Gastroesophageal sphincter (tissue), 3 donors: ENCODE results near the gene PDCD2L.

Experiments
- EP300 ChIP-seq: sonication (generic); formaldehyde crosslinking; IDR thresholded peaks from one replicate; pipeline ENCODE4 v1.6.1; 2017; ENCODE audit warnings: antibody characterized with exemption, mild to moderate bottlenecking
- POLR2A ChIP-seq, 2 donors: fragments of 450-650 bp; IDR thresholded peaks; one replicate each; pipeline ENCODE4 v1.6.1; 2017; ENCODE audit warnings: antibody characterized with exemption in 2 of 2, mild to moderate bottlenecking in 2 of 2, moderate library complexity in 1 of 2
- TF ChIP-seq, protein P1 (sequence below), 4 experiments: fragments of 200-600 bp in 2 of 4; fragments of 450-650 bp in 2 of 4; sonication (generic) in 1 of 4; IDR thresholded peaks; one replicate each; pipeline ENCODE4 v1.5.1; 2017 to 2019; ENCODE audit warnings: antibody characterized with exemption in 4 of 4, mild to moderate bottlenecking in 2 of 4, moderate library complexity in 2 of 4

- TF ChIP-seq, protein P1, sequence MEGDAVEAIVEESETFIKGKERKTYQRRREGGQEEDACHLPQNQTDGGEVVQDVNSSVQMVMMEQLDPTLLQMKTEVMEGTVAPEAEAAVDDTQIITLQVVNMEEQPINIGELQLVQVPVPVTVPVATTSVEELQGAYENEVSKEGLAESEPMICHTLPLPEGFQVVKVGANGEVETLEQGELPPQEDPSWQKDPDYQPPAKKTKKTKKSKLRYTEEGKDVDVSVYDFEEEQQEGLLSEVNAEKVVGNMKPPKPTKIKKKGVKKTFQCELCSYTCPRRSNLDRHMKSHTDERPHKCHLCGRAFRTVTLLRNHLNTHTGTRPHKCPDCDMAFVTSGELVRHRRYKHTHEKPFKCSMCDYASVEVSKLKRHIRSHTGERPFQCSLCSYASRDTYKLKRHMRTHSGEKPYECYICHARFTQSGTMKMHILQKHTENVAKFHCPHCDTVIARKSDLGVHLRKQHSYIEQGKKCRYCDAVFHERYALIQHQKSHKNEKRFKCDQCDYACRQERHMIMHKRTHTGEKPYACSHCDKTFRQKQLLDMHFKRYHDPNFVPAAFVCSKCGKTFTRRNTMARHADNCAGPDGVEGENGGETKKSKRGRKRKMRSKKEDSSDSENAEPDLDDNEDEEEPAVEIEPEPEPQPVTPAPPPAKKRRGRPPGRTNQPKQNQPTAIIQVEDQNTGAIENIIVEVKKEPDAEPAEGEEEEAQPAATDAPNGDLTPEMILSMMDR (IDR thresholded peaks at IDR 0.05) = no peak
- TF ChIP-seq EP300 = no peak
- no peak for TF ChIP-seq POLR2A (IDR thresholded peaks at IDR 0.05)
Measured at GRCh38 chr19:34448191-34448590, 44.0 kb downstream of the PDCD2L start.
